Small intestine (tissue), 7 donors: ENCODE measurements around the gene FGGY. TPM values are rescaled to one million over a fixed set of nuclear protein-coding genes. Genes with fewer than 3 reads are reported as not detected.

Experiments
- DNase-seq, 2 donors: peaks; one replicate each; pipeline versions ENCODE4 v3.0.0 to v3.0.0-alpha.2; 2013
- FAIRE-seq: peaks from 2 replicates; lab custom pipeline; 2012; peaks lifted over from hg19 to GRCh38; lab: Jason Lieb, UNC
- H3K27ac ChIP-seq, 3 donors: one replicate each; pipeline ENCODE4 v1.5.1; 2013; ENCODE audit warnings: low read length in 2 of 3, mild to moderate bottlenecking in 2 of 3, control low read depth in 1 of 3, inconsistent platforms in 1 of 3, low read depth in 1 of 3, moderate library complexity in 1 of 3
- H3K27me3 ChIP-seq, 3 donors: one replicate each; pipeline ENCODE4 v1.6.1; 2013; ENCODE audit warnings: low read length in 3 of 3, inconsistent platforms in 1 of 3; ENCODE audit not compliant: control insufficient read depth in 3 of 3, insufficient read depth in 3 of 3
- H3K36me3 ChIP-seq, 3 donors: one replicate each; pipeline ENCODE4 v1.6.1; 2013; ENCODE audit warnings: low read length in 3 of 3, inconsistent platforms in 1 of 3, low read depth in 1 of 3, mild to moderate bottlenecking in 1 of 3, moderate library complexity in 1 of 3; ENCODE audit not compliant: control insufficient read depth in 3 of 3, insufficient read depth in 2 of 3
- H3K4me1 ChIP-seq, 3 donors: one replicate each; pipeline ENCODE4 v1.6.1; 2013; ENCODE audit warnings: low read length in 2 of 3, inconsistent platforms in 1 of 3, low read depth in 1 of 3, mild to moderate bottlenecking in 1 of 3, moderate library complexity in 1 of 3; ENCODE audit not compliant: control insufficient read depth in 3 of 3, insufficient read depth in 2 of 3
- H3K4me3 ChIP-seq, 3 donors: one replicate each; pipeline ENCODE4 v1.5.1; 2013; ENCODE audit warnings: low read length in 3 of 3, control low read depth in 1 of 3, inconsistent platforms in 1 of 3, low read depth in 1 of 3, mild to moderate bottlenecking in 1 of 3, moderate library complexity in 1 of 3
- H3K9me3 ChIP-seq, 2 donors: one replicate each; pipeline ENCODE4 v1.6.1; 2013; ENCODE audit warnings: low read depth in 1 of 2, low read length in 1 of 2; ENCODE audit not compliant: control insufficient read depth in 2 of 2, insufficient read depth in 1 of 2
- WGBS, 3 donors: extraction: QIAGEN DNeasy Blood & Tissue Kit; methylation state at CpG; one replicate each; pipeline ENCODE4 v1.1.7; 2013; 5-methylcytosine and 5-hydroxymethylcytosine counted together
- polyA plus RNA-seq, 4 donors: library from polyadenylated mRNA; stranded (reverse) in 3 of 4; unstranded in 1 of 4; fragments of 200-250 nt in 3 of 4; fragments of 120-200 nt in 1 of 4; gene quantifications; one replicate each; pipeline versions ENCODE4 v1.2.1 to v1.2.3, GENCODE V29; 2013
- donor health status: healthy with polysubstance abuse.
- donor health status: control.
- donor health status: control.
- donor health status: Bipolar disorder and iron deficiency.
- donor health status: healthy.

FGGY gene
- polyA plus RNA-seq, 4 donors: 12.3 to 28.0 (median 15.0) TPM

DNA sequence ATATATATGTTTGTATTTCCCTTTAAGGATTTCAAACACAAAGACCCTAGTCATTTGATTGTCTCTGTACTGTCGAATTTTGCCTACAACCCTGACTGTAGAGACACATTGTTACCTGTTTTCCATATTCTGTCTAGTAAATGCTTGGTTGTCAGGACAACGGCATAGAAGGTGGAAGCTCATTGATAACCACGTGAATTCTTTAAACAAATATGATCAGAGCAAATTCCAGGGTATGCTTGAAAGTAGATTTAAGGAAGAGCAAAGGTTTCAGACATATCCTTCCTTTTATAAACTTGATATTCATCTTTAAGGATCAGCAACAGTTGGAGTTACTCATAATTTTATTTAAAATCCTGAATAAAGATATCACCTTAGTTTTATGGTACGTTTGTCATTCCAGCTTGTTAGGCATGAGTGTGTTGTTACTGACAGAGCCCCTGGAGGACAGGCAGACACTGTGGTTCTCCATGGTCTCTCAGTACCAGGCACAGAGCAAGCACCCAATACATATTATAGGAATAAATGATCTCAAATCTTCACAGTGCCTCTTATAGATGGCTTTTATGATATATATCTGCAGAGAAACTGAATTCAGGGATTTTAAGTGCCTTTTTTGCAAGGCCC is 203.2 kb downstream of the FGGY start:
- H3K27ac ChIP-seq: peak overlapping the region; percentile 55 to 89 (median 64)
- no peaks in the 10 kb centered on the region for H3K36me3 ChIP-seq
- H3K4me1 ChIP-seq: peaks cover 0 to 21% (median 4%) of the 10 kb centered on the region in 3 donors
- WGBS, 3 donors: 12 to 60% (median 29%) methylated on average over 4 of the region's 4 CpGs
- DNase-seq: peak; percentile 75 to 92
- FAIRE-seq: no peak
- no peaks in the 10 kb centered on the region for H3K27me3 ChIP-seq
- peaks cover 0 to 3% of the 10 kb centered on the region in 2 donors for H3K9me3 ChIP-seq
- no peak overlapping the region for H3K4me3 ChIP-seq

DNA sequence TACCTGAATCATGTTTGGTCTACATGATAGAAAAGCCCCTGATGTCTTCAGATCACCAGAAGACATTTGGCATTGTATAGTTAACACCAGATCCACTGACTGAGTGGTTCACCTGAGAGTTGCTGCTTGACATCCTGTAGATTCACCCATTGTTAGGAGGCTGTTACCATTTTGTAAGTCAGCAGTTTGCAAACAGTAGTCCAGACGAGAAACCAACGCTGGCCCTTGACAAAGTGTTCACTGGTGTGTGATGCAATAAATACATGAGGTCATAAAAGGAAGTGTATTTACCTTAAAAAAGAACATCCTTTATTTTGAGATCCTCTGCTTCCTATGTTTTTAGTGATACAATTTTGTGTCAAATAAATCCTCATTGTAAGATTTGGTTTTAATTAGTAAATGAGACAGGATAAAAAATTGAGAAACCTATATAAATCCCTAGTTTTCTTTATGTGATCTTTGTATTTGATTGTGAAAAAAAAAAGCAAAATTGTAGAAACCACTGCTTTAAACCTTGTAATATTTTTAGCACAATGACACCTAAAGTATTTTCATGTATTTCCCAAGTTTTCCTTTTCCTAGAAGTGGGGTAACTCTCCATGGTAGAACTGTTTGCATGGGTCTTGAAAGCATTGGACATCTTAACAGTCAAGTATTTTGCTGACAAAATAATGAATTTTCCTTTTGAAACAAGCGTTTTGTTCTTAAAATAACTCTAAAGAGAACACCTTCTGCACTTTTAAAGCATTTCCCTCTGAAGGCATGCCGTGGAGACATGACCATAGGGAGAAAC is 204.3 kb downstream of the FGGY start:
- H3K27ac ChIP-seq: peak overlapping the region in 2 of 3 donors; percentile 4 to 89
- H3K9me3 ChIP-seq: peaks cover 0 to 2% of the 10 kb centered on the region in 2 donors
- WGBS, 3 donors: 63 to 69% (median 64%) methylated on average over 4 of the region's 4 CpGs
- FAIRE-seq: no peak
- H3K4me3 ChIP-seq: no peak overlapping the region
- peak; percentile 15 to 63 for DNase-seq
- peaks cover 0 to 21% (median 4%) of the 10 kb centered on the region in 3 donors for H3K4me1 ChIP-seq
- no peaks in the 10 kb centered on the region for H3K27me3 ChIP-seq
- H3K36me3 ChIP-seq: no peaks in the 10 kb centered on the region

DNA sequence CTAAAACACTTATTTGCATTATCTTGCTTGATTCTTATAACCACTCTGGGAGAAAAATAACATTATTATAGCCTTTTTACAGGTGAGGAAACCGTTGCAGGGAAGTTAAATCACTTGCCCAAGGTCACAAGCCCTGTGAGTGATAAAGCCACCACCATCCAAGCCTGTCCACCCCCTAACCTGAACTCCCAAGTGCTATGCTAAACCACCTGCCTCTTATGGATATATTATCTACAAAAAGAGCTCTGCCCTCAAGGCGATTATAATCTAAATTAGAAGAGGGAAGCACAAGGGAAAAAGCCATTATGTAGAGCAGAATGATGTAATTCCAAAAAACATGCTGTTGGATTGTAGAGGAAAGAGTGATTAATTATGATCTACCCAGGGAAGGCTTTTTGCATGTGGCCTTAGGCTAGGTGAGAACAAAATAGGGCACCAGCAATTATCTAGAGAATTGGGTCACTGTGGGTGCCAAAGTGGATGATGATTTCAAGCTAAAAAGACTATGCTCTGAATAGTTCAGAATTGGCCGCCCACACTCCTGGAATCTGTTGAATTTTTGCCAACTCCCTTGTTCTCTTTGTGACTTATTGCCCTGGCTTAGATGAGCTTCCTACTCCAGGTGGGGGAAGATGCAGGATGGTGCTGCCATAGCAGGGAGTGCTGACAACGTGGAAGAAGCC is 205.3 kb downstream of the FGGY start:
- Histone ChIP-seq H3K9me3 (no peaks in the 10 kb centered on the region), H3K27me3 (no peaks in the 10 kb centered on the region), H3K4me1 (peaks cover 0 to 21% (median 4%) of the 10 kb centered on the region in 3 donors), H3K36me3 (no peaks in the 10 kb centered on the region), H3K27ac (no peak overlapping the region), H3K4me3 (no peak overlapping the region)
- 79 to 84% (median 80%) methylated on average over 4 of the region's 4 CpGs for WGBS, 3 donors
- DNase-seq: no peak
- no peak for FAIRE-seq

DNA sequence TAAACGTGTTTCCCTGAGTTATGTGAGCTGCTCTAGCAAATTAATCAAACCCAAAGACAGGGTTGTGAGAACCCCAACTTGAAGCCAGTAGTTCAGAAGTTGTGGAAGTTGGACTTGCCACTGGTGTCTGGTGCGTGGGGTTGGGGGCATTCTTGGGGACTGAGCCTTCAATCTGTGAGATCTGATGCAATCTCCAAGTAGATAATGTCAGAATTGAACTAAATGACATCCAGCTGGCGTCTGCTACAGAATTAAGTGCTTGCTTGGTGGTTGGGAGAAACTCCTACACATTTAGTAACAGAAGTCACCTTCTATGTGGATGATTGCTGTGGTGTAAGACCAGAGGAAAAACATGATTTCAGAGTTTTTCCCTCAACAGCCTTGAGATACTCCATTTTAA is 207.4 kb downstream of the FGGY start:
- Histone ChIP-seq H3K27ac (no peak overlapping the region), H3K4me1 (peaks cover 0 to 11% (median 0%) of the 10 kb centered on the region in 3 donors), H3K9me3 (no peaks in the 10 kb centered on the region), H3K27me3 (no peaks in the 10 kb centered on the region), H3K4me3 (no peak overlapping the region), H3K36me3 (no peaks in the 10 kb centered on the region)
- DNase-seq: no peak
- 81 to 92% (median 84%) methylated on average over 3 of the region's 3 CpGs for WGBS, 3 donors
- no peak for FAIRE-seq

DNA sequence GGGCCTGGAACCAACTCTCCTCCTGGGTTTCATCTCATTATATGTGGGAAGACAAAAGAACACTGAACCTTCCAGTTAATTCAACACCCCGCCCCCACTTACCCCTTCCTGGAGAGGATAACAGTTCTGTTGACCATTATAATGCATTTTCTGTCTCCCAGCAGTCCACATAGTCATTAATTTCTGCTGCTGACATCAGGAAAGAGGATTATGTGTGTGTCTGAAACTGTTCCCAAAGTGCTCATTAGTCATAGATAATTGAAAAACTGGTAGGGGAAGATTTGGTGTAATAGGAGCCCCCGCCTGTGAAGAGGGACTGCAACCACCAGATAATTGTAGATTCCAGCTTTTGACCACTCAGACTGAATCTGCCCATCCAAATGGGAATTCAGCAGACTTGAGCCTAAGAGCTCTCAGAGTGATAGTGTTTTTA is 208.7 kb downstream of the FGGY start:
- DNase-seq (no peak), FAIRE-seq (no peak)
- Histone ChIP-seq H3K4me1 (peaks cover 0 to 4% (median 0%) of the 10 kb centered on the region in 3 donors), H3K9me3 (no peaks in the 10 kb centered on the region), H3K4me3 (no peak overlapping the region), H3K27ac (no peak overlapping the region), H3K27me3 (no peaks in the 10 kb centered on the region), H3K36me3 (no peaks in the 10 kb centered on the region)
- 88 to 95% (median 91%) methylated on average over 2 of the region's 2 CpGs for WGBS, 3 donors

DNA sequence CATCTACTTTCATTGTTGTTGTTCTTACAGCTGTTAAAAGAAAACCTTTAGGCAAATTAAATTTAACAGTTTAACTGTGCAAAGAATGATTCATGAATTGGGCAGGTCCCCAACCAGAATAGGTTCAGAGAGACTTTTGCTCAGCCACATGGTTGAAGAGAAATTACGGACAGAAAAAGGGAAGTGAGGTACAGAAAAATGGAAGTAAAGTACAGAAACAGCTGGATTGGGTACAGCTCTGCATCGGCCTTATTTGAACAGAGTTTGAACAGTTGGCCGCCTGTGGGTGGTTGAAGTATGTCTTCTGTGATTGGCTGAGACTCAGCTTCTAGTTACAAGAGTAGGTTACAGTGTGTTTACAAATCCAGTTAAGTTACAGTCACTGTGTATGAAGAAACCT is 210.1 kb downstream of the FGGY start:
- Histone ChIP-seq H3K9me3 (no peaks in the 10 kb centered on the region), H3K4me1 (peaks cover 0 to 10% (median 0%) of the 10 kb centered on the region in 3 donors), H3K27me3 (no peaks in the 10 kb centered on the region), H3K4me3 (no peak overlapping the region), H3K36me3 (no peaks in the 10 kb centered on the region), H3K27ac (no peak overlapping the region)
- FAIRE-seq: no peak
- WGBS, 3 donors: 54 to 81% (median 80%) methylated on average over 3 of the region's 3 CpGs
- no peak for DNase-seq

DNA sequence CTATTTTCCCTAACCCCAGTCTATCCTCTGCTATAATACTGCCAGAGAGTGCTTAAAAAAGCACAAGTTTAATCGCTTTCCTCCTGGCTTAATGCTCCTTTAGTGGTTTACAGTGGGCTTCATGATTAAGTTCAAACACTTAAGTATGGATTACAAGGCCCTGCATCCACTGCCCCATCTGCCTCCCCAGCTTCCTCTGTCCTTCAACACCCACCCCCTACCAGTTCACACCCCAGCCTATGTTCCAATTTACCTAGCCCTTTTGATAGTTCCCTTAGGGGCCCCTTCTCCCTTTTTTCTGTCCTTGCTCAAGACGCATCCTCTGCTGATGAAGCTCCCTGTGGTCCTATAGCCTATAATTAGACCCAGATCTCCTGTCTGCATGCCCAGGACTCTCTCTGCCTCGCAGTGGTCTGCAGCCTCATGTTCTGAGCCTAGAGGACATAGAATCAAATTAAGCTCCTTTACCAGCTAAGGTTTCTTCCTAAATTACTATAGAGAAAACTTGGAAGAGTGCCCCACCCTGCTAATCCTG is 212.5 kb downstream of the FGGY start:
- Histone ChIP-seq H3K4me1 (peaks cover 0 to 14% (median 0%) of the 10 kb centered on the region in 3 donors), H3K27me3 (no peaks in the 10 kb centered on the region), H3K36me3 (no peaks in the 10 kb centered on the region), H3K4me3 (no peak overlapping the region), H3K27ac (no peak overlapping the region), H3K9me3 (no peaks in the 10 kb centered on the region)
- FAIRE-seq (no peak), DNase-seq (no peak)
- whole genome bisulfite sequencing, 3 donors: 88 to 97% (median 93%) methylated on average over 3 of the region's 3 CpGs

DNA sequence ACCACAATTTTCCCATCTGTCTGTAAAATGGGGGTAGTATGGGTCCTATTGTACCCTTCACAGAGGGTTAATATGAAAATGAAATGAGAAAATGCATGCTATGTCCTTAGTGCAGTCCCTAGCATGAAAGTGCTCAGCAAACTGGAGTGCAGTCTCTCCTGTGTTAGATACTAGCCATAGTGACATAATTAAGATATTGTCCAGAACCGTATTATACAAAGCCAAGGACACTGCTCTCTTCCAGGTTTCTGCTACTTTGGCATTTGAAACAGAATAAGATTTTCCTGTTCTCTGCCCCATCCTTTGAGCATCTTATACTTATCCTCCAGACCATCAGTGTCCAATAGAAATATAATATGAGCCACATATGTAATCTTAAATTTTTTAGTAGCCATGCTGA is 213.4 kb downstream of the FGGY start:
- Histone ChIP-seq H3K4me3 (no peak overlapping the region), H3K27ac (no peak overlapping the region), H3K36me3 (peaks cover 0 to 2% (median 0%) of the 10 kb centered on the region in 3 donors), H3K4me1 (peaks cover 0 to 22% (median 0%) of the 10 kb centered on the region in 3 donors), H3K27me3 (no peaks in the 10 kb centered on the region), H3K9me3 (peaks cover 0 to 4% of the 10 kb centered on the region in 2 donors)
- no peak for FAIRE-seq
- no peak for DNase-seq
- 91 to 100% (median 95%) methylated on average over 1 of the region's 1 CpG for WGBS, 3 donors
